ENCODE measurements around the gene RSPO3.

RSPO3 gene, protein sequence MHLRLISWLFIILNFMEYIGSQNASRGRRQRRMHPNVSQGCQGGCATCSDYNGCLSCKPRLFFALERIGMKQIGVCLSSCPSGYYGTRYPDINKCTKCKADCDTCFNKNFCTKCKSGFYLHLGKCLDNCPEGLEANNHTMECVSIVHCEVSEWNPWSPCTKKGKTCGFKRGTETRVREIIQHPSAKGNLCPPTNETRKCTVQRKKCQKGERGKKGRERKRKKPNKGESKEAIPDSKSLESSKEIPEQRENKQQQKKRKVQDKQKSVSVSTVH

DNA sequence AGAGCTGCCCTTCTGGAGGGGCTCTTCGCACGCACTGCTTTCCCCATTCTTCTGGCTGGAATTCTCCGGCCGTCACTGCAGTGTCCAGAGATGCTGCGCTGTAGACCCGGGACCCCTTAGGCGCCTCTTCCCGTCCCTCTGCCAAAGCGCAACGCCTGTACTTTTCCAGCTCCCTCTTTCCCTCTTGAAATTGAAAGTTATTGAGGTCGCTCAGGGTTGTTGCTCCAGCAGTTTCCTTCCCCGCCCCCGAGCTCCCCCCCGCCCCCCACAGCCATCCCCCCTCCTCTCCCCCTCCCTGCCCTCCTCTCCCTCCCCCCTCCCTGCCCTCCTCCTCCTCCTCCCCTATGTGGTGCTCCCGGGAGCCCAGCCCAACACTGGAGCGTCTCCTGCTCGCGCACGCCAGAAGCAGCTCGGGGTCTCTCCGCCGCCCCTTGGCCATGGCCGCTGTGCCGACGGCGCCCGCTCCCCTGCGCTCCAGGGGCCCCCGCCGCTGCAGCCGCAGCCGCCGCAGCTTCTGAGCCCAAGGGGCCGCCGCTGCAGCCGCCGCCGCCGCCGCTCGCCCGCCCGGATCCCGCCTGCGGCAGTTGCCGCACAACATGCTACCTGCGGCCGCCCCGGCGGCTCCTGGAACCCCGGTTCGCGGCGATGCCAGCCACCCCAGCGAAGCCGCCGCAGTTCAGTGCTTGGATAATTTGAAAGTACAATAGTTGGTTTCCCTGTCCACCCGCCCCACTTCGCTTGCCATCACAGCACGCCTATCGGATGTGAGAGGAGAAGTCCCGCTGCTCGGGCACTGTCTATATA lies at the start of gene RSPO3:
TSS of gene RSPO3 (plus strand) at position 374 of the 804 bp plus-strand sequence. CDS start 522 bp downstream, outside the sequence.
- TF ChIP-seq POLR2A (IDR thresholded peaks at IDR 0.05; ENCODE audit: low read length): no peak
- TF ChIP-seq GATA1 (IDR thresholded peaks at IDR 0.05; ENCODE audit: low read depth, low read length): no peak
- no peak for DNase-seq

DNA sequence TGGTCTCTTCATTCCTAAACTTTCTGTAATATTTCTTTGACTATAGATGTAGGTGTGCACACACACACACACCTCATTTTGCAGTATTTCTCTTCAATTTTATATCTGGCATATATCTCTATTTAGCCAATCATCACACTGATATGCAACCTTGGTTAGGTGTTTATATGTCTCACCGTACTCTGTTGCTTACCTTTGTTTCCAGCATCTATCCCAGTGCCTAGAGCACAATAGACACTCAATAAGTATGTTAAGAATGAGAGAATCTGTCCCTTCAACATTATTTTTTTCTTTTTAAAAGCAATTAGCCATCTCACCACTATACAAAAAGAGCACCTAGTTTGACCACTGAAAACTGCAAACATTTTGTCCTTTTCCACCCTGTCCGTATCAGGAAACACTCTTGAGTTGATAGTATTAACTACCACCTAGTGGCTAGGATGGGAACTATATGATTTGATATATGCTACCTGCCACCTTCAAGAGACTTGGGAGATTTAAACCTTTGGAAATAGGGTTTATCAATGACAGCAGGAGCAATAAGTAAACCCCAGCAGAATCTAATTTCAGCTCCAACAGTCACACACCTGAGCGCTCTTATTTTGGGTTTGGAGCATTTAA lies 48.7 kb upstream of the RSPO3 start:
- peak; percentile 15 to 19 for DNase-seq
- TF ChIP-seq POLR2A (IDR thresholded peaks at IDR 0.05; ENCODE audit: low read length): no peak
- TF ChIP-seq GATA1 (IDR thresholded peaks at IDR 0.05; ENCODE audit: low read depth, low read length): no peak

DNA sequence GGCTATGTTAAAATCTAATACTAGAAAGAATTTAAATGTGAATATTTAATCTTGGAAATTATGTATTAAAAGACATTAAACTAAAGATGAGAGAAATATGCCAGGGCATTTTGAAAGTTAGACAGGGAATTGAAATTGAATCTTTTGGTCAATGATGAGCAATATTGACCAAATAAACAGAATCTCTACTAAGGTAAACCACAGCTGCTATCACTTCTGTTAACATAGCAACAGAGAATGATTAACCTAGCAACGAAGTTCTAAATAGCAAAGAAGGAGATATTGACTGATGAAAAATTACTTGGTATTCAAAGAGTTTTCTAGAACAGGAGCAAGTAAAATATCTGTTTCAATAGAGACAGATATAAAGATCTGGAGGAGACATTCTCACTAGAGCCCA lies 45.2 kb upstream of the RSPO3 start:
- TF ChIP-seq POLR2A (IDR thresholded peaks at IDR 0.05; ENCODE audit: low read length): no peak
- no peak for TF ChIP-seq GATA1 (IDR thresholded peaks at IDR 0.05; ENCODE audit: low read depth, low read length)
- no peak for DNase-seq

DNA sequence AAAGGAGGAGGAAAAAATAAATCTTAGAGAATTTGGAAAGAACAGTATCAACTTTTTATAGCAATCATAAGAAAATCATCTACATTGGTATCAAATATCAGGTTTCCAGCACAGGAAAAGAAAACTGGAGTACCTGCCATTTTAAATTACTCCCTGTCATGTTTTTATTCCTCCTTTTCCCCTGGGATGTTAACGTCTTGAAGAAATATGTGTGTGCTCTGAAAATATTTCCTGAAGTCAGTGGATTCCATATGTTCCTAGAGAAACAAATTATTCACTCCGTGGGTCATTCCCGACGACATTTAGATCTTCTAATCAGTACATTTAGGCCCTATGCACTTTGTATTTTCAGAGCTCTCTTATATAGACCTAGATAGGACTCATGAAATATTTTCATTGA lies 42.0 kb upstream of the RSPO3 start:
- no peak for TF ChIP-seq POLR2A (IDR thresholded peaks at IDR 0.05; ENCODE audit: low read length)
- TF ChIP-seq GATA1 (IDR thresholded peaks at IDR 0.05; ENCODE audit: low read depth, low read length): no peak
- DNase-seq: no peak

DNA sequence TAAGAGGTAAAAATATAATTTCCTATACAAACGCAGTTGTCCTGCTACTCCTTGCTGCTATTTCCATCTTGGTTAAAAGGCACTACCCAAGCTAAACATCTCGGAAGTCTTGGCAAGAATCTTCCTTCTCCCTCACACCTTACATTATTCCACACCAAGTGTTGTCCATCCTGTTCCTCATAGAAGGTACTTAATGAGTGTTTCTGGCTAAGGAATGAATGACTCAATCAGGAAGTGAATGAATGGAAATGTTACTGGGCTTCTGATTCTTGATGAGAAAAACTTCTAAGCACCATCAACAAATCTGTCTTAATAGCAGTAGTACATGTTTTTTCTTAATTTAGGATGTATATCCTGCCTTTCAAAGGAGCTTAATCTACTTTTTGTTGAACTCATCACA lies 40.6 kb upstream of the RSPO3 start:
- TF ChIP-seq POLR2A (IDR thresholded peaks at IDR 0.05; ENCODE audit: low read length) (no peak), GATA1 (IDR thresholded peaks at IDR 0.05; ENCODE audit: low read depth, low read length) (no peak)
- DNase-seq: no peak

DNA sequence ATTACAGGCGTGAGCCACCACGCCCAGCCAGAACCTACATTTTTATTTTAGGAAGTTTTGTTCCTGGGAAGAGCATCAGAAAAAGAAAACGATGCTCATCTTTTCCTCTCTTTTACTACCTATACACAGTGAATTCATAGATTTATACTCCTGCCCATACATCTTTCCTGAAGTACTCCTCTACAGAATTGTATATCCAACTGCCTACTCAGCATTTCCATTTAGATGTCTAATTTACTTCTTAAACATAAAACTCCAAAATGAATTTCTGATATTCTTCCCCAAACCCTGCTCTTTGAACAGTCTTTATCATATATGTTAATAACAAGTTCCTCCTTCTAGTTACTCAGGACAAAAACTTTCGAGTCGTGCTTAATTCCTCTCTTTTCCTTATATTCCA lies 39.8 kb upstream of the RSPO3 start:
- TF ChIP-seq POLR2A (IDR thresholded peaks at IDR 0.05; ENCODE audit: low read length) (no peak), GATA1 (IDR thresholded peaks at IDR 0.05; ENCODE audit: low read depth, low read length) (no peak)
- no peak for DNase-seq

DNA sequence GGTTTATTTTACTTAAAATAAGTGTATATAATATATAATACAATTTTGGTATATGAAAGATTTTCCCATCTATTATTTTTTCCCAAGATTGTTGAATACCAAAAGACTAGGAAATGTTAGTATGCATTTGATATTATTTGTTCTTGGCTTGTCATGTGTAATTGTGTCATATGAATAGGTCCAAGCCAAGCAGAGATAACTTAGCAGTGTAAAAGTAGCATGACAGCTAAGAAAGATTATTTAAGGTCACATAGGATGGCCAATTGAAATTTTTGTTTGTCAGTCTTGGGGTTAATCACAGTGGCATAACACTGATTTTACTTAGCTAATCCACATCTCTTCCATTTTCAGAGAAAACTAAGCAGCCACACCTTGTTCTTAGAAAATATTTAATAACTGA lies 38.8 kb upstream of the RSPO3 start:
- TF ChIP-seq GATA1 (IDR thresholded peaks at IDR 0.05; ENCODE audit: low read depth, low read length) (no peak), POLR2A (IDR thresholded peaks at IDR 0.05; ENCODE audit: low read length) (no peak)
- DNase-seq: no peak

DNA sequence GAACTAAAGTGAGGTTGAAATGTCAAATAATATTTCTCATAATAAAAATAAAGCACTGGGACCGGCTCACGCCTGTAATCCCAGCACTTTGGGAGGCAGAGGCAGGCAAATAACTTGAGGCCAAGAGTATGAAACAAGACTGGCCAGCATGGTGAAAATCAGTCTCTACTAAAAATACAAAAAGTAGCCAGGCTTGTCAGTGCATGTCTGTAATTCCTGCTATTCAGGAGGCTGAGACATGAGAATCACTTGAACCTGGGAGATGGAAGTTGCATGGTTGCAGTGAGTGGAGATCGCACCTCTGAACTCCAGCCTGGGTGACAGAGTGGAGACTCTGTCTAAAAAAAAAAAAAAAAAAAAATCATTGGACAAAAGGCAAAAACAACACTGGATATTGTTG lies 38.4 kb upstream of the RSPO3 start:
- TF ChIP-seq GATA1 (IDR thresholded peaks at IDR 0.05; ENCODE audit: low read depth, low read length): no peak
- no peak for TF ChIP-seq POLR2A (IDR thresholded peaks at IDR 0.05; ENCODE audit: low read length)
- DNase-seq: no peak

DNA sequence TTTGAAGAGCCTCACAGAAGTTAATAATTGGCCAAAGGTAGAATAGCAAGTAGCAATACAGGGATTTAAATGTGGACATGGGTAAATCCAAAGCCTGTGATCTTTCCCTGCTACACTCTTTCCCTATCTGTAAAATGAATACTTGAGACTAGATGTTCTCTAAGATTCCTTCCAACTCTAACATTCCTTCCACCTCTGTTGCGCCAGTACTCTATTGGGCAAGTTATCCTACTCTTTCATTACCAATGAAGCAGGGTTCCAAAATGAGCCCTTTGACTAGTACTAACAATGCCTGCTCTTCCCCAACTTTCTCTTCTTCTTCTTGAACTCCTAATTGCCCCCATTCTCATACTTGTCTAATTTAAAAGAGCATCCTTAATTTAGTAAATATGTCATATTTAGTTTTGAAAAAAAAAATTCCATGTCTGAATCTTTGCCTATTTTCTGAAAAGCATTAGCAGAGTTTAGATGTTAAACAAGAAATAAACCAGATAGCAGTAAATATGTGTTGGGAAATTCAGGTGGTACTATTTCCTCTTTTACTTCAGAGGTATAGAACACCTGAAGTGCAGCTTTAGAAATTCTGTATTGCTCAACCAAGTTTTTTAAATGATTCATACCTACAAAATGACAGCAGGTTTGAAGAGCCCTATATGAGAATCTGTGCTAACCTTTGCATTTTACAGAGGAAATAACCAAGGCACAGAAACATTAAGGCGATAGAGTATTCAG lies 35.1 kb upstream of the RSPO3 start:
- TF ChIP-seq POLR2A (IDR thresholded peaks at IDR 0.05; ENCODE audit: low read length) (no peak), GATA1 (IDR thresholded peaks at IDR 0.05; ENCODE audit: low read depth, low read length) (no peak)
- no peak for DNase-seq

DNA sequence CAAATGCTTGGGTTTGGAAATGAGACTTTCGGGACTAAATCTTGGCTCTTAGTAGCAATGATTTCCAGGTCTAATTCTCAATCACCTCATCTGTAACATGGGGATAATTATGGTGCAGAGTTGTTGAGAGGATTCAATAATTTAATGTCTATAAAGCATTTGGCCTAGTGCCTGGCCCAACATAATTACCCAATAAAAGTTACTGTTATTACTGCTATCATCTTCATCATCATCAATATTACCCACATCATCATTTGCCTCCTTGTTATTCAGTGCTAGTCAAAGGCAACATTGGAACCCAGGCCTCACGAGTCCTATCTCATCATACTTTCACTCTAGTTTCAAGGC lies 34.5 kb upstream of the RSPO3 start:
- DNase-seq: no peak
- TF ChIP-seq GATA1 (IDR thresholded peaks at IDR 0.05; ENCODE audit: low read depth, low read length) (no peak), POLR2A (IDR thresholded peaks at IDR 0.05; ENCODE audit: low read length) (no peak)

DNA sequence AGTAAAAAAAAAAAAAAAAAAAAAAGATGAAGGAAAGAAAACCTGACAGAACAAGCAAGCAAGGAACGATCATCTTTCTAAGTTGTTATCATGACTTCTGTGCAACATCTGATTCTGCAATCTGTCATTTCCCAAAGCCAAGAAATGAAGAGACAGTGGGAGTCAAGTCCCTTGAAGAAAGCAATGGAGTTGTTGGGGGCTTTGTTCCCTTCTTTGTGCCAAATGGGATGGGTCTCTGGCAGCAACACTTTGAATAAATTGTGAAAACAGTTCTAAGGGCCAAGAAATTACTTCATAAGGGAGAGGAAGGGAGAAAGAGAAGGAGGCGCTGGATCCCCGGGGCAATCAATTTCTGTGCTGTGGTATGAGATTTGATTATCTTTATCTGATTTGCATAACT lies 33.3 kb upstream of the RSPO3 start:
- TF ChIP-seq POLR2A (IDR thresholded peaks at IDR 0.05; ENCODE audit: low read length) (no peak), GATA1 (IDR thresholded peaks at IDR 0.05; ENCODE audit: low read depth, low read length) (no peak)
- DNase-seq: no peak

DNA sequence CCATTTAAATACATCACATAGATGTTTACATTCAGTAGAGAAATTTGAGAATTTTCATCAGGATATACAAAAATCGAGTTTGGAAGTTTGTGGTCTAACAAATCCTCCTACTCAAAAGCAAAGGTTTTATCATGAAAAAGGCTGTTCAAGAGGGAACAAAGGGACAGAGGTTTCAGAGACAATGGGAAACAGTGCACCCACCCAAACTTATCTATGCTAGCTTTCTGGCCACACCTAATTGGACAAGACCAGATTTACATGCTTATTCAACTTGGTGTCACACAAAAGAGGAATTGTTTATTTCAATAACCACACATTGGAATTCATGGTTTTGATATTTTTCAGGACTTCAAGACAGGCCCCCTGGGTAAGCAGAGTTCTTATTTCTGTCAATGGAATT lies 28.4 kb upstream of the RSPO3 start:
- TF ChIP-seq GATA1 (IDR thresholded peaks at IDR 0.05; ENCODE audit: low read depth, low read length) (no peak), POLR2A (IDR thresholded peaks at IDR 0.05; ENCODE audit: low read length) (no peak)
- no peak for DNase-seq

DNA sequence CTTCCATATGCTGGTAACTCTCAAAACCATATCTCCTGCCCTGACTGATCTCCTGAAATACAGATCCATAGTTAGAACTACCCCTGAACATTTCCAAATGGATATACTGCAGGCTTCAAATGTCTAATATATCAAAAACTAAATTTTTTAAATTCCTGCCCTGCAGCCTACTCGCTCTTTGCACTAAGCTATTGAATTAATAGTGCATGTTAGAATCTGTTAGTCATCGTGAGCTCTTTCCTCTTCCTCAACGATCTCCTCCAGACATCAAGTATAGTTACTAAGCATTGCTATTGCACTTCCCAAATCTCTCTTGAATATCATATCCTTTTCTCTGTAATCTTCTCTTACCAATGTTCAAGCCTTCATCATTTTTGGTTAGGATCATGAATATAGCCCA lies 26.0 kb upstream of the RSPO3 start:
- no peak for TF ChIP-seq GATA1 (IDR thresholded peaks at IDR 0.05; ENCODE audit: low read depth, low read length)
- TF ChIP-seq POLR2A (IDR thresholded peaks at IDR 0.05; ENCODE audit: low read length): no peak
- no peak for DNase-seq

DNA sequence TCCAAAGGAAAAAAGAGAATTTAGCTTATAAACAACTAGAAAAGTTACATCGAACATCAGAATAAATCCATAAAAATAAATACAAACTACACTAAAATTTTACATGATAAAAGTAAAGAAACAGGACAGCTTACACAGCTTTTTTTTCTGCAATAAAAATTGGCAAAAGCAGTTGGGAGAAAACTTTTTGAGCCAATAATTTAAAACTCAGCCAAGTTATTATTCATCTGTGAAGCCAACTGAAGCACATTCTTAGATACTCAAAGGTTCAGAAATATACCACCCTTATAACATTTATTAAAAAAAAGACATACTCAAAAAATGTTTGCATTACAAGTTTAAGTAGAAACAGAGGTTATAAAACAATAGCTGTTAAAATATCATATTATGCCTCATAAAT lies 23.7 kb upstream of the RSPO3 start:
- no peak for DNase-seq
- TF ChIP-seq GATA1 (IDR thresholded peaks at IDR 0.05; ENCODE audit: low read depth, low read length) (no peak), POLR2A (IDR thresholded peaks at IDR 0.05; ENCODE audit: low read length) (no peak)

All from erythroblast (primary cell).